ENCODE results near the gene TASP1. TPM values are rescaled to one million over a fixed set of nuclear protein-coding genes. Genes with fewer than 3 reads are reported as not detected.
A peak's percentile ranks its signal among the peaks of the same experiment; 100 is the strongest.
"Not testable (repeated sequence)": the region's sequence is repeated elsewhere in the genome, so short reads cannot be mapped to it uniquely, and the experiment has no call there.

TASP1 gene
- total RNA-seq, 1 donor from 2014 or later: 5.2 TPM

DNA sequence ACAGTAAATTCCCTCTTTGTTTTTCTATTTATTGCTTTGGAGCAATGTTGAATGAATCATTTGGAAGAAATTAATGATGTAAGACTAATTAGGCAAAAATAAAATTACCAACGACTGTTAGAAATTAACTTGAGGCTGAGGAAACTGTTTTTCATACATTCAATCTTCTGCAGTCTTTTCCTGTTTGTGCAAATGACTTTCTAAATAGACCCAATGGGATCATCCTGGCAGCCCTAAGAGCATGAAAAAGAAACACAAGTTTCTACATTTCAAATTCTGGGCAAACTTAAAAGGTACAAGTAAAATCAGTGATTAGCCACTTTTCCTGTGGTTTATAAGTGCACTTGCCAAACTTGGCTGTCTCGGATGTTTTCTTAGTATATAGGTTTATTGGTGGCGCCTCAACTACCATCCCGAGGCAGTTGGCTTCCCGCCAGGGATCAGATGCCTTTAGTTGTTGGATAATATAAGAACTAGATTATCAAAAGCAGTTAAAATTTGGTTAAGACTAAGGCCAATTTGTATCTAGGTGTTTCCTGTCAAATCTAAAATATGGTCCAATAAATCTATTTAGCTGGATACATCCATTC is 236.5 kb downstream of the TASP1 start:
- DNase-seq (ENCODE audit: low read depth): no peak

DNA sequence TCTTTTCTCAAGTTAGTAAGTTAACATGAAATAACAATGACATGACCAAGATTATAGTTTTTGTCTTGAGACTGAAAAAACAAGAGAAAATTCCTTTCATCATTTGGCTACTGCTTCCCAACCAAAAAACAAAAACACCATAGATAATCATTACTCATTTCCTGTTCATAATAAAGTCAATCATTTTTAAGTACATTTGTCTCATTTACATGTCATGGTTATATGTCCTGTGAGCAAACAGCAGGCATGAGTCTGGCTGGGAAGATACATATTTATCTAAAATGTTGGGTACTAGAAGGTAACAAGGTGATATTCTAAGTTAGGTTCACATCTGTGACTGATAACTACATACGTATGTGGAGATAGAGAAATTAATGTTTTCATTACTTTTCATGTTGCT is 237.1 kb downstream of the TASP1 start:
- no peak for DNase-seq (ENCODE audit: low read depth)

DNA sequence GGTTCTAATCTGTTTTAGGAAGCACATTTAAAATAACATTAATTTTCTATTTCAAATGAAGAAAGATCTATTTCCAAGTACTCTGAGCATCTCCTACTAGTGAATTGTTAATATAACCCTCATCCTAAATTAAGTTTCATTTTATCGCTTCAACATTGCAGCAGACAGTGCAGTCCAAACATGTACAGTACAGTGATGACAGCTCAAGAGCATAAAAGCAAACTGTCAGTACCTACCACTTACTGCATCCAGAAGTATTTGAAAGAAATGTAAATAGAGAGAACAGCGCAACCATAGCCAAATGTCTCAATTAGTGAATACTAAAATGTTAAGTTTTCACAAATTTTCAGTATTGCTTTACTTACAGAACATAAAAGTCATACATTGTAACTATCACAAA is 238.3 kb downstream of the TASP1 start:
- no peak for DNase-seq (ENCODE audit: low read depth)

DNA sequence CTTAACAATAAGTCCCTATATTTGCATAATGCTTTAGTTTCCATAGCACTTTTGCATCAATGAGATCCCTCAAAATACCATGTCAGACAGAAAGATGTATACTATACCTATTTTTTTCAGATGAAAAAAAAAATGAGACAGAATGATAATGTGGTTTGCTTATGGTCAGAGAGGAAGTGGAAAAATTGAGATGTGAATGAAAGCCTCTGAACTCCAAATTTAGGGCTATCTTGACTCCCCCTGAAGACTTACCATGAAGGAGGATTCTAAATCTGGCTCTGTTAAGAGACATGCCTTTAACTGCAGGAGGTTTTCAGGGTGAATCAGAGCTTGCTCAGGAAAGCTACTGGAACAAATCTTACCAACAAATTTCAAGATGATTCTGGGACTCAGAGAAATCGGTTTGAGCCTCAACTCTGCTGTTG is 241.4 kb downstream of the TASP1 start:
- DNase-seq (ENCODE audit: low read depth): no peak

DNA sequence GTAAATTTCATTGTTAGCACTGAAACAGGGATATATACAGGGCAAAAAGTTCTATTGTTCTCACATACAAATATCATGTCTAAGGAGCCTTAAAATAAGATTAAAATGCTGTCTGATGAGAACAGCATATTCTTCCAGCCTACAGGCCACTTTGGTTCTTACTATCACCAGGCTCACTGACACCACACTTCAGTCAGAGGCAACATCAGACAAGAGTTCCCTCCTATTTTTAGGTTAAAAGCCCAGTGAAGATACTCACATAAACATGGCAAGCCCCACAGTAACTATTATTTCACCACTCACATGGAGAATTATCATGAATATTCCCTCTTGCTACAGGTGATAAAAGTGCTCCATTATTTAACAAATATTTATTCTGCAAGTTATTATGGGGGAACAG is 241.9 kb downstream of the TASP1 start:
- DNase-seq (ENCODE audit: low read depth): no peak

DNA sequence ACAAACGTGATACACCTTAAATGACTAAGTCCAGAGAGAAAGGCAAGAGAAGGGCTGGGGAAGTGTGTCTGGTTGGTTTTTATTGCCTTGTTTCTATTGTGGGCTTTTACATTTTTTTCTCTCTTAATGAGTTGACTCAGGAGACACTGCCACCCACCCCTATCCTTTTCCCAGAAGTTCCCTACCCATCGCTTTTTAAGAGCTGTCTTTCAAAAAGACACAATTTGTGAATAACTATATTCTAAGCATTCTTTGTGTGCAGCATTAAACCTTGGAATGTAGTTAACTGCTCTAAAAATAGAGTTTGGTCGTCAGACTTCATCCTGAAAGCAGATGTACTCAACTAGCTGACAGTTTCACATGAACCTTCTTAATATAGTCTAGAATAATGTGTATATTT is 242.7 kb downstream of the TASP1 start:
- DNase-seq (ENCODE audit: low read depth): peak; percentile 48

DNA sequence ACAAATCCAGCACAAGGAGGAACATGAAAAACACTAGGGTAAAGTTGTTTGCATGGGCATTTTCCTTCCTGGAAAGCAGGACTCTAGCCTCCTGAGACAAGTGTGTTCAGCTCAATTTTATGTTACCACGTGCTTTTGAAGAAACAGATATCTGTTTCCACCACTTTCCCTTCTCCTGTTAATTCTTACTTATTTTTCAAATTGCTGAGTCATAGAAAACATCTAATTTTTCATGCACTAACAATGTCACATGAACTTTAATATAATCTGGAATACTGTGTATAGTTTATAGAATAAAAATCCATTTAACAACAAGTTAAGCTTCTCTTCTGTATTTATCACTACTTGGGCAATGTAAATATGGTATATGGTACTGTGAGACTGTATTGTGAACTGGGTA is 243.5 kb downstream of the TASP1 start:
- DNase-seq (ENCODE audit: low read depth): no peak

DNA sequence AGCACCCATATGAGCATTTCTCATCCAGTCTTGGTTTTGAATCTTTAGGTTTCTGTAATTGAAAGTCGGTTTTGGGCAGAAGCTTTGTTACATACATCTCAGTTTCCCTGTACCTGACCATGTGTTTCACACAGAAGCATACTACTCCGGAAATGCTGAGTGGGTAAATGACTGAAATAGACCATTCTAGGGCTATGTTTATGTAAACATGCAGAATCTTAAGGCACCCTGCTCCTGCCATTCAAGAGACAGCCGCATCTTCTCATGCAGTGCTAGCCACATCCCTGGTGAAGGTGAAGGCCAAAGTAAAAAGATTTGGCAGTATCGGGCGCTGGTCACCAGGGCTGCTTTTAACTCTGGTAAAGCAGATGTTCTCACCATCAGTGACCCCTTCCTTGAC is 246.3 kb downstream of the TASP1 start:
- no peak for DNase-seq (ENCODE audit: low read depth)

DNA sequence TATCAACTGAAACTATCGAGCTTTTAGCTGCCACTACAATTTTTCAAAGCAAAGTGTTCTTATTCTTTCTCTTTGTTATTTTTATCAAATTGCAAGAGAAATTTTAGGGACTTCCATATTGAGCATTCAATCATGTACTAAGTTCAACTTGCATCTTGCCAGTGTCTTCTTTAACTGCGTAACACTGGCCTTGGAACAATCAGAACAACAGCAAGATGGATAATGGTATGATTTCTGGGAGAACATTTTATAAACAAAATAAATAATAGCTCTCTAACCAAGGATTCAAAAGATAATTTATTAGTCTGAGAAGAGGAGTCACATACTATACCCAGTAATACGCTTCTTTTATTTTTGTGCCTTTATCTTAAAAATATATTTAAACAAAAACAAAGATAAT is 249.6 kb downstream of the TASP1 start:
- DNase-seq (ENCODE audit: low read depth): no peak

DNA sequence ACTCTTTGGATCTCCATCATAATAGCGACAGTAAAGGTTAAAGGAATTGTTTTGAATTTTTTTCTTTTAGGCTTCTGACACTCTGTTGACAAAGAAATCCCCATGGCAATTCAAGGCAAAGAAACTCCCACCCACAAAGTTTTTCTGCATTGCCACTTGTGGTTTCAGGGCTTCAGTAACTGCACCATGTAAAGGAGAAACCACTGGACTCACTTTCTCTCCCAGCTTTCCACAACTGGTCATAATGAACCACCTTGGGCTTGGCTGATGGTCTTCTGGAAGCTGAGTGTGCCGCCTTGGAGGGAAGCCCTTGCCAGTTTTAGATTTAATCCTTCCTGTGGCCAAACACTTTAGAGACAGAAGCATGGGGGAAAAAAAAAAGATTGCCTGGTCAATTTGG is 254.6 kb downstream of the TASP1 start:
- DNase-seq (ENCODE audit: low read depth): no peak

DNA sequence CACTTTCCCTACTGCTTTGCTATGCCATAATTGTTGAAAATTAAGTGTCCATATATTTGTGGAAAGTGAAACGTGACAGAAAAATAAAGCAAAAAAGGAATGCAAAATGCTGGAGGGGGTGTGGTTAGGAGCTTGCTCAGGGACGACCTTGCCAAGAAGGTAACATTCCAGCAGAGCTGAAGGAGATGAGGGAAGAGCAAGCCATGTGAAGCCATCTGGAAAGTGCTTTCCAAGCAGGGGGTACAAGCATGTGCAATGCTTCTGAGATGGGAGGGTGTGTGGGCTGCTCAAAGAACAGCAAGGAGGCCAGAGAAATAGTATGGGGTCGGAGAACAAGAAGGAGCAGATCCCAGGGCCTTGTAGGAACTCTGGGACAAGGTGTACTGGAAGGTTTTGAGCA is 255.9 kb downstream of the TASP1 start:
- DNase-seq (ENCODE audit: low read depth): no peak

DNA sequence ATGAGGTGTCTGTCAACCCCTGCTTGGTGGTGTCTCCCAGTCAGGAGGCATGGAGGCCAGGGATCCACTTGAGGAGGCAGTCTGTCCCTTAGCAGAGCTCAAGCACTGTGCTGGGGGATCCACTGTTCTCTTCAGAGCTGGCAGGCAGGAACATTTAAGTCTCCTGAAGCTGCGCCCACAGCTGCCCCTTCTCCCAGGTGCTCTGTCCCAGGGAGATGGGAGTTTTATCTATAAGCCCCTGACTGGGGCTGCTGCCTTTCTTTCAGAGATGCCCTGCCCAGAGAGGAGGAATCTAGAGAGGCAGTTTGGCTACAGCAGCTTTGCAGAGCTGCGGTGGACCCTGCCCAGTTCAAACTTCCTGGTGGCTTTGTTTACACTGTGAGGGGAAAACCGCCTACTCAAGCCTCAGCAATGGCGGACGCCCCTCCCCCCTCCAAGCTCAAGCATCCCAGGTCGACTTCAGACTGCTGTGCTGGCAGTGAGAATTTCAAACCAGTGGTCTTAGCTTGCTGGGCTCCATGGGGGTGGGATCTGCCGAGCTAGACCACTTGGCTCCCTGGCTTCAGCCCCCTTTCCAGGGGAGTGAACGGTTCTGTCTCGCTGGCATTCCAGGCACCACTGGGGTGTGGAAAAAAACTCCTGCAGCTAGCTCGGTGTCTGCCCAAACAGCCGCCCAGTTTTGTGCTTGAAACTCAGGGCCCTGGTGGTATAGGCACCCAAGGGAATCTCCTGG is 258.1 kb downstream of the TASP1 start:
- not testable (repeated sequence) for DNase-seq (ENCODE audit: low read depth)

DNA sequence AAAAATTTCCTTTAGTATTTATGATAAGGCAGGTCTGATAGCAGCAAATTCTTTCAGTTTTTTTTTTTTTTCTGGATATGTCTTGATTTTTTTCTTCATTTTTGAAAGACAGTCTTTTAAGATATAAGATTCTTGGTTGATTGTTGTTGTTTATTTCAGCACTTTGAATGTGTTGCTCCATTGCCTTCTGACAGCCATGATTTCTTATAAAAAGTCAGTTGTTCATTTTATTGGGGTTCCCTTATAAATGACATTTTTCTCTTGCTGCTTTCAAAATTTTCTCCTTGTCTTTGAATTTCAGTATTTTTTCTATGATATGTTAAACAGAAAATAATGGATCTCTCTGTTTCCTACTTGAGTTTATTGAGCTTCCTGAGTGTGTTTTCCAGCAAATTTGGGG is 265.3 kb downstream of the TASP1 start:
- no peak for DNase-seq (ENCODE audit: low read depth)

DNA sequence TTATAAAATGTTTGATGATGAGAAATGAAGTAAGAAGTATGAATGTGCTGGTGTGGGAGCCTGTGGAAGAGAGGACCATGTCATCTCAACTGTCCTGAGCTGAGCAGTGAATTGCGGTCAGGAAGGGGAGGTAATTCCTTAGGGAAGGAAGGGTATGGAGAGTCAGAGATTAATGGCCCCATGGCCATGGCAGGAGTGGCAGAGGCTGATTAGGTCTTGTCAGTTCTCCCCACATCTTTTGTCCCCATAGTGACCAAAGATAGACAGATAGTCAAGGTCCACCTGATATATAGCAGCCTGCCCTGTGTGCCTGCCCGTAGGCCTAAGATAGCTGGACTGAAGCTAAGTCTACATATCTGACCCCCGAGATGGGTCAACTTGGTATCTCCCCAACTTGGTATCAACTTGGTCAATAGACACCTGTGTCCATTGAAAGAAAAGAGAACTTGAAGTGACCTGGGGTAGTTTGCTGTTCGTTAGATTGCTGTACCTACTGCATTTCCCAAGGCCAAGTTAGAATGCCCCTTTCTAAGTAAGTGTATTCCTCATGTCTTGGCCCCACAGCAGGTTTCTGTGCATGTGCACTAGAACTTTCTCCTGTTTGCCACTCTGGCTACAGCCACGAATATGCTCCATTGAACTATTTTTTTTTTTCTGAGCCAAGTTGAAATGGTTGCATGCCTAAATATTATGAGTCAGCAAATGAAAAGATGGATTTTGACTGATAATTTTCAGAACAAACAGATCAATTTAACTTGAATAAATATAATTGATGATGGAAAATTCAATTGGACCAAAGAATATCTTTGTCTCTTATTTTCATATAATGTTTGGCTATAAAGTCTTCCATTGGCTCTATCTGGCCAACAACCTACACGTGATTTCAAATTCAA is 274.2 kb downstream of the TASP1 start:
- no peak for DNase-seq (ENCODE audit: low read depth)

DNA sequence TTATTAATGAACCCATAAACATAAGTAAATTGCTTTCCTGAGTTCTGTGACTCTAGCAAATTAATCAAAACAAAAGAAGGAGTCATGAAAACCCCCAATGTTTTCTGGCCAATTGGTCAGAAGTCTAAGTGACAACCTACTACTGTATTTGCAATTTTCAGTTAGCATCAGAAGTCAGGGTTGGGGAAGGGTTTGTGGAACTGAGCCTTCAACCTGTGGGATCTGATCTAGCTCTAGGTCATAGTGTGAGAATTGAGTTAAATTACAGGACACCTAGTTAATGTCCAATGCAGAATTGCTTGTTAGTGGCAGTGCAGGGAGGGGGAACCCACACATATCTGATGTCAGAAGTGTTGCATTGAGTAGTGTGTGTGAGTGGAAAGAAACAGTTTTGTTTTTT is 275.3 kb downstream of the TASP1 start:
- DNase-seq (ENCODE audit: low read depth): no peak

DNA sequence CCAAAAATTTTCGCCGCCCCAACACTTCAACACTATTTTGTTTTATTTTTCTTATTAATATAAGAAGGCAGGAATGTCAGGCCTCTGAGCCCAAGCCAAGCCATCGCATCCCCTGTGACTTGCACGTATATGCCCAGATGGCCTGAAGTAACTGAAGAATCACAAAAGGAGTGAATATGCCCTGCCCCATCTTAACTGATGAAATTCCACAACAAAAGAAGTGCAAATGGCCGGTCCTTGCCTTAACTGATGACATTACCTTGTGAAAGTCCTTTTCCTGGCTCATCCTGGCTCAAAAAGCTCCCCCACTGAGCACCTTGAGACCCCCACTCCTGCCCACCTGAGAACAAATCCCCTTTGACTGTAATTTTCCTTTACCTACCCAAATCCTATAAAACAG is 276.6 kb downstream of the TASP1 start:
- not testable (repeated sequence) for DNase-seq (ENCODE audit: low read depth)

DNA sequence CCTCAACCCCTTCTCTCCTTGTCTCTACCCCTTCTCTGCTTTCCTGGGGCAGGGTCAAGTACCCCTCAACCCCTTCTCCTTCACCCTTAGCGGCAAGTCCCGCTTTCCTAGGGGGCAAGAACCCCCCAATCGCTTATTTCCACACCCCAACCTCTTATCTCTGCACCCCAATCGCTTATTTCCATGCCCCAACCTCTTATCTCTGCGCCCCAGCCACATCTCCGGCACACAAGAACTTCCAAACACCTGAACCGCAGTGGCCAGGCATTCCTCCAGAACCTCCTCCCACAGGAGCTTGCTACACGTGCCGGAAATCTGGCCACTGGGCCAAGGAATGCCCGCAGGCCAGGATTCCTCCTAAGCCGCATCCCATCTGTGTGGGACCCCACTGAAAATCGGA is 279.8 kb downstream of the TASP1 start:
- DNase-seq (ENCODE audit: low read depth): not testable (repeated sequence)

DNA sequence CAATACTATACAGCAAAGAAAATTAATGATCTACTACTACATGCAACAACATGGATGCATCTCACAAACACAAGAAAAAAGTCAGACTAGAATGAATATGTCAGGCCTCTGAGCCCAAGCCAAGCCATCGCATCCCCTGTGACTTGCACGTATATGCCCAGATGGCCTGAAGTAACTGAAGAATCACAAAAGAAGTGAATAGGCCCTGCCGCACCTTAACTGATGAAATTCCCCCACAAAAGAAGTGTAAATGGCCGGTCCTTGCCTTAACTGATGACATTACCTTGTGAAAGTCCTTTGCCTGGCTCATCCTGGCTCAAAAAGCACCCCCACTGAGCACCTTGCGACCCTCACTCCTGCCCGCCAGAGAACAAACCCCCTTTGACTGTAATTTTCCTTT is 280.9 kb downstream of the TASP1 start:
- DNase-seq (ENCODE audit: low read depth): not testable (repeated sequence)

DNA sequence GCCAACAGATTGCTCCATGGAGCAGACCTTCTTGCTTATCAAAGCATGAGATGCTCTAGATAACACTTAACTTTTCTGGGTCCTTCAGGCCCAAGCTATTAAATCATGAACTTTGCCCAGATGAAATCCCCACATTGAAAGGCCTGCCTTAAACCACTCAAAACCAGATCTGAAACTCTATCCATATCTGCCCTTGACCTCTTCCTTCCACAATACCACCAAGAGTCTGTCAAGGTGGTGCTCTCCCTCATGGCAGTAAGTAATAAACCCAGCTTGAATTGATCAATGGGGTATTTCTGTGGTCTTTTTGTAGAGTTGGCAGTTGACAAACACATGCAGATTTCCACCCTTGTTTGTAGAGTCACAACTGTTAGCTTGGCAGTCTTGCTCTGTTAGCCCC is 282.1 kb downstream of the TASP1 start:
- no peak for DNase-seq (ENCODE audit: low read depth)

DNA sequence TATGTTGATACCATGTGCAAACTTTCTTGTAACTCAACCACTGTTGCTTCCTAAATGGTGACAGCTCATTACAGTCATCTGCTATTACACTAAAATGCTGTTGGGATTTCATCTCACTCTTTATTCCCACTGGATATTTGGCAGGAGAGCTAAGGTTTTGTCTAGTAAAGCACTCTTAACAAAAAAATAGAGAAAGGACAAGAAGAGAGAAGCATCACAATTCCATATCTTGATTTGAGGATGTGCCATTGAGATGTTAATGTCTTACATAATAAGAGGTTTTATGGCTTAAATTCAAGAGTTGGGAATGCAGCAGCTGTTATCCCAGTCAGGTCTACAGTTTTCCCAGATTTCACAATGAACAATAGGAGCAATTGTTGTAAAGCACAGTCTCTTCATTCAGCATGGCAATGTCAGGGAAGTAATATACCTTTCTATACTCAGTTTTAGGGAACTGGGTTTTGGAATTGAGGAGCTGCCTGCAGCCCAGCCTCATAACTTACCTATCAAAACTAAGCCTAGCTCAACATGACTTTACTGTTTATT is 282.7 kb downstream of the TASP1 start:
- DNase-seq (ENCODE audit: low read depth): peak; percentile 40

DNA sequence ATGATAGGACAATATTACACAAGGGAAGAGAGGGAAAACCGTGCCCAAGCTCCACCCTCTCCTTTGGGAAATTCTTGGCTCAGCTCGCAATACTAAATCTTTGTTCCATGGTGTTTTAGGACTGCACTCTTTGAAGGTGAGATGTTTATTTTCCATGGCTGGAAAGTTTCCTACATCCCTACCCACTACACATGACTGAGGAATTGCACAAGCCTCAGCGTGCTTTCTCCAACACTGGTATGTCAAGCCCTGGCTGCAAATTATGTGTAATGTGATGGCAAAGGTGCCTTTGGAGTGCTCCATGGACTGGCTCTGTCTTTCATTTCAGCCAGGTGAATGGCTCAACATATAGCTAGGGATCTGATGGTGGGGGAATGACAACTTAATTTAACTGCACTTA is 283.3 kb downstream of the TASP1 start:
- DNase-seq (ENCODE audit: low read depth): no peak

All from myocyte (in vitro differentiated cells).